Measurements from ENCODE around the gene TAB2.
"Not testable (repeated sequence)": the region's sequence is repeated elsewhere in the genome, so short reads cannot be mapped to it uniquely, and the experiment has no call there.

Gene TAB2

GRCh38 chr6:149334682-149335160 is 17.2 kb downstream of the TAB2 start:
- FAIRE-seq = no peak

DNA sequence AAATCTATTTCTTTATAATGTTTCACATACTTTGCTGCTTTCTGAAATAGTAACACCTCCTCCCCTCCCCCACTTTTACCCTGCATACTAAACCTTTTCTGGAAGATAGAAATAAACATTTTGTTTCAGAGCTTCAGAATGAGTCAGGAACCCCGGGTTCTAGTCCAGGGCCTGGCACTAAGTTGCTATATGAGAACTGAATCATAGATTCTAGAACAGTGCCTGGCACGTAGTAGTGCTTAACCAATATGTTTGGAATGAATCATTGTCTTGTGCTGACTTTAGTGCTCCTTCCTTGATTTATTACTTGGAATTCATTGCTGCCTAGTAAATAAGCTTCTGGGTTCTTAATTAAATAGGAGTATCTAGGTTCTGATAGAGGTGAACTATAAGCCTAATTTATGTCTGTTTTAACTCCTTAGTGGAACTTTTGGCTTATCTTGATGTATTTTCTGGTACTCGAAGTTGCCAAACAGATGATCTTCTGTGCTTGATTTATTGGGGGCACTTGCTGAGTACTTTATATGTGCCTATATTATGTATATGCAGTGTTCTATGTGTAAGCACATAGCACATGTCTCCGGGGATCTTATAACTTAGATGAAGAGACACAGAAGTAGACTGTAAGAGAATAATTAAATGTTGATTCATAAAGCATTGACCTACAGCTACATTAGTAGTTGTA is 18.6 kb downstream of the TAB2 start:
- no peak for FAIRE-seq

DNA sequence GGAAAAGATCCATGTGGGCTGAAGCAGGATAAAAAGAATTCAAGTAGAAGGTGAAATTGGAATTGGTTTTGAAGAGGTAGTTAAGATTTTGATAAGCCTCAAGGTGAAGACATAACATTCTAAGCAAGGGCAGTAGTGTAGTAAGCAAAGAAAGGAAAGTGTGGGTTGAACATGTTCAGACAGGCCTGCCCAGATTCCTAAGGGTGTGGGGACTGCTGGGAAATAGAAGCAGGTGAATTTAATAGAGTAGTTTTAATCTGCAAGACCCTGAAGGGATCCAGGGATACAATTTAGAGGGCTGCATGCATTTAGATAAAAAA is 19.1 kb downstream of the TAB2 start:
- FAIRE-seq = no peak

- no peak for FAIRE-seq
Measured at GRCh38 chr6:149337320-149337719, 19.8 kb downstream of the TAB2 start.

GRCh38 chr6:149340200-149340599 is 22.7 kb downstream of the TAB2 start:
- no peak for FAIRE-seq

- no peak for FAIRE-seq
Measured at GRCh38 chr6:149342525-149342924, 25.0 kb downstream of the TAB2 start.

GRCh38 chr6:149343501-149343900 is 26.0 kb downstream of the TAB2 start:
- no peak for FAIRE-seq

DNA sequence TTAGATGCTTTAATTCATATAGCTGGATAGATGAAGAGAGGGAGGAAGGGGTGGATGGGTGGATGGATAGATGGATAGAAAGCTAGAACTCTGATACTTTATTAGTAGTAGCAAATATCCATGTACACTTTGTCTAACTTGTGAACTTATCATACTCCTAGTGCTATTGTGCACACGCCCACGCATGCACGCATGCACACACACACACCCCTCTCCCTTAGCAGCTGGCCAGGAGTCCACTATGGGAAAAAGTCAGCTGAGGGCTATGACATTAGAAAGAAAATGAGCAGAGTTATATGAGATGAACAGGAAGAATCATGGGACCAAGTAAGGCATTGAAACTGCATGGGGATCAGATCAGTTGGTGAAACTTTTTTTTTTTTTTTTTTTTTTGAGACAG is 28.6 kb downstream of the TAB2 start:
- FAIRE-seq = no peak

DNA sequence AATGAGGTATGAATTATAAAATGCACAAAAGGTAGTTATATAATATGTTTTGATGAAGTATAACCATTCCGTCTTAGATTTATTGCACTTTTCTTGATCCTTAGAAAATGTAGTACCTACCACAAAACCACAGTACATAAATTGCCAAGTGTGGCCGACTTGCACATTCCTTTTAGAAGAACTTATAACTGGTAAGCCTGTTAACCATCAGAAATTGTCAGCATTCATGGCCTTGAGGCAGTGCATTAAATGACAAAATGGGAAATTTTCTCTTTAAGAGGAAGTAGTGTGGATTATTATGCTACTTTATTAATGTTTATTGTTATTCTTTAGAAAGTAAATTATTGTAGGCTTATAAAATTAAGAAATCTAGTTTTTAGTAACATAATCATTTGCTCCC is 29.6 kb downstream of the TAB2 start:
- FAIRE-seq = no peak

DNA sequence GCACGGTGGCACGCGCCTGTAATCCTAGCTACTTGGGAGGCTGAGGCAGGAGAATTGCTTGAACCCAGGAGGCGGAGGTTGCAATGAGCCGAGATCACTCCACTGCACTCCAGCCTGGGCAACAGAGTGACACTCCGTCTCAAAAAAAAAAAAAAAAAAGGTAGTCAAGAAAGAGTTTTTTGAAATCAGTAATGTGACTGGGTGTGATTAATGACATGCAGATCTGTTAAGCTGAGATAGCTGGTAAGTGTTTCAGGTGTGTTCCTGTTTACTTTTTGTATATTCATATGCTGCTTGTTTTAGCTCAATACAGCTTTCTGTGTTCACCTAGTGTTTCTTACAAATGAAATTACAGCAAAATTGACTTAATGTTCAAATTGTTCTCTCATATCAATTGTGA is 31.8 kb downstream of the TAB2 start:
- not testable (repeated sequence) for FAIRE-seq

- FAIRE-seq = no peak
Measured at GRCh38 chr6:149354009-149354408, 36.5 kb downstream of the TAB2 start.

GRCh38 chr6:149356081-149356750 is 38.7 kb downstream of the TAB2 start:
- no peak for FAIRE-seq

GRCh38 chr6:149357726-149358538 is 40.4 kb downstream of the TAB2 start:
- FAIRE-seq = no peak

DNA sequence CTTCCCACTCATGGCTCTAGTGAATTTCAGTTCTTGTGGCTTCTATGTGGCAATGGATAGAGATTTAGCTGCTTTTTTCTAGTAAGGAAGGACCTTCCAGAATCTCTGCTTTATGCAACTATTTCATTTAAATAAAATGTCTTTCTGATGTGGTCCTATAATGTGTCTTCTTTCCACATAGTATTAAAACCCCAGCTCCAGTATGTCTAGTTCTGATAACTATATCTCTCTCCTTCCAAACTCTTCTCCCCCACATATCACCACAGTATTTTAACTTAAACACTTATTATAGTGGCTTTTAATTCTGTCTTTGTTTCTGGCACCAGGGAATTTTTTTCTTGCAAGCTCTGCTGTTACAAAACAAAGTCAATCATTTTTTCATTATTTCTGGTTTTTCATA is 41.9 kb downstream of the TAB2 start:
- no peak for FAIRE-seq

DNA sequence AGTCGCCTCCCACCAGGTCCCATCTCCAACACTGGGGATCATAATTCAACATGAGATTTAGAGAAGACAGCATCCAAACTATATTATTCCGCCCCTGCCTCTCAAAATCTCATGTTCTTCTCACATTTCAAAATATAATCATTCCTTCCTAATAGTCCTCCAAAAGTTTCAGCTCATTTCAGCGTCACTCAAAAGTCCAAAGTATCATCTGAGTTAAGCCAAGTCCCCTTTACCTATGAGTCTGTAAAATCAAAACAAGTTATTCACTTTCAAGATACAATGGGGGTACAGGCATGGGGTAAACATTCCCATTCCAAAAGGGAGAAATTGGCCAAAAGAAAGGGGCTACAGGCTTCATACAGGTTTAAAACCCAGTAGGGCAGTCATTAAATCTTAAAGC is 43.0 kb downstream of the TAB2 start:
- no peak for FAIRE-seq

- FAIRE-seq = no peak
Measured at GRCh38 chr6:149362289-149362688, 44.8 kb downstream of the TAB2 start.

DNA sequence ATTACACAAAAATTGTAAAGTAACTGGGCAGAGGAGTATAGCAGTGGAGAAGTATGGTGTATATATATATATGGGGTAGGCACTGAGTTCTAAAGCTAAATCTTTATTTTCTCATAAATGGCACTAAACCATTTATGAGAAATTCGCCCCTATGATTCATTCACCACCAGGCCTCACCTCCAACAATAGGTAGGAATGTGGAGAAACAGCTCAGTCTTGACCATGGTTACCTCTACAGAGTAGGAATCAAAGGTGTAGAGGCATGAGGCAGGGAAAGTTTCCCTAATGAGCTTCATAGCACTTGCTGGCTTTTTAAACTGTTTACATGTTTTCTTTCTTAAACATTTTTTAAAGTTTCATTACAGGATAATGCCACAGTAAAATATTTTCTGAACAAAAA is 45.6 kb downstream of the TAB2 start:
- FAIRE-seq = no peak

- FAIRE-seq = no peak
Measured at GRCh38 chr6:149364557-149364956, 47.0 kb downstream of the TAB2 start.

DNA sequence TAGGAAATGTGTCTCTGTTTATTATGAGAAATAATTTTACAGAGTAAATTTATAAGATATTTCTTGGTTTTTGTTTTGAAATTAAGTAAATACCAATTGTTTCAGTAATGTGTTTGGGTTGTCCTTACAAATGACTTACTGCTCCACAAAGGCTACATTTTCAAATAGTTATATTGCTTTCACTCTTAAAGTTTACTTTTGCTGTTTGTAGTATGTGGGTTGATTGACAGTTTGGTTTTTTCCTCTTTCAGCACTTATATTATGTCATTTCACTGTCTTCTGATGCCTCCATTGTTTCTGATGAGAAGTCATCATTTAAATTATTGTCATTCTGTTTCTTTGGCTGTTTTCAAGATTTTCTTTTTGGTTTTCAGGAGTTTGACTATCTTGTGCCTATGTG is 47.7 kb downstream of the TAB2 start:
- no peak for FAIRE-seq

DNA sequence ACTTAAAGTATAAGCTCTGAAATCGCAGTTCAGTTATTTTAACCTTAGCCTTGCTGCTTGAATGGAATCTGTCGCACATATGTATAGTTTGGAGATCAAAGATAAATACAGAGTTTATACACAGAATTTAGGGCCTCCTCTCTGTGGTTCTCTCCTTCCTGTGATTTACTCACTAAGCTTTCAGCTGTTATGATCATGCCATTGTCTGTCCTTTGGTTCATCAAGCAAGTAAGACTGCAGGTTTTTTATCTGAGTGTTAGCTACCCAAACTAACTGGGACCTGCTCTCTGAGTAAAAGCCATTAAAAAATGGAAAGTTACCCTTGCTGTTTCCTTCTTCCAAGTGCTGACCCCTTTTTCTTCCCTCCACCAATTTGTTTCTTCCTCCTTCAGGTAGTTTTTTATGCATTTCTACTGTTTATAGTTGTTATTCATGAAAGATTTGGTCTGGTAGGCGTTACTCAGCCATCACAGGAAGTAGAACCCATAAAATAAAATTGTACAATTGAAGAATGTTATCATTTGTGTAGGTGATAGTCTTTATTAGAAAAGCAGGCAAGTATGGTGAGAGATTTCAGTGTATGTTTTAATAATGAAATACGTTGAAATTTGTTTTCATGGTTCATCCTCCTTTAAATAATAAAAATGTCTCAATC is 48.9 kb downstream of the TAB2 start:
- FAIRE-seq = no peak

- no peak for FAIRE-seq
Measured at GRCh38 chr6:149368065-149368464, 50.6 kb downstream of the TAB2 start.

DNA sequence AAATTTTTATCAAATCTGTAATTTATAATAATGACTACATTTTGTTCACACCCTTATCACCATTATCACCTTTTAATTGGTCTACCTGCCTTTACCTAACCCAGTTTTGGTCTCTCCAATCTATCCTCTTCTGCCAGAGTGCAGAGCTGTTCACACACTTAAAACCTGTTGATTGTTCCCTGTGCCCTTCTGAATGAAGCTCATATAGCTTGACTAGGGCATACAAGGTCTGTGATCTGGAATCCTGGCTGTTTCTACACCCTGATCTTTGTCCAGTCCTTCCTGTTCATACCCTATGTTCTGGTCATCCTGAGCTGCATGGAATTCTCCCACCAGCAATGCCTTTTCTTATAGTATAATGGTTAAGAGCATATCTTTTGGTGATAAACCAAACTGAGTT is 53.6 kb downstream of the TAB2 start:
- FAIRE-seq = no peak

- FAIRE-seq = no peak
Measured at GRCh38 chr6:149372062-149372461, 54.5 kb downstream of the TAB2 start.

- FAIRE-seq = no peak
Measured at GRCh38 chr6:149373511-149373910, 56.0 kb downstream of the TAB2 start.

All from TTC549 (cell line).